ENCODE measurements around the gene RAMP3.

DNA sequence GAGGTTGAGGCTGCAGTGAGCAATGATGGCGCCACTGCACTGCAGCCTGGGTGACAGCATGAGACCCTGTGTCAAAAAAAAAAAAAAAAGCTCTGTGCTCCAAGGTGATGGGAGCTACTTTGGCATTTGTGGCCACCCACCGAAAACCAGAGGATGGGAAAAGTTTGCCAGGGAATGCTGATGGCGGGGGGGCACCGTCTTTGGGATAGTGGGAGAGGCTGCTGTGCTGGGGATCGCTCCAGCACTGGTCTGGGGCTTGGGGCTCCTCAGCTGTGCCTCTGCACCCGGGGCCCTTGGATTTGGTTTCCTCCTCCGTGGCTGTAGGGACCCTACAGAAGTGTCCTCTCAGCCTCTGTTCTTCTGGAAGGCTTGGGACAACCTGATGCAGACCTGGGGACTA lies 11.7 kb upstream of the RAMP3 start:
- TF ChIP-seq POLR2A (IDR thresholded peaks at IDR 0.05; ENCODE audit: low read length) = no peak
- no peak for TF ChIP-seq HDAC2 (IDR thresholded peaks at IDR 0.05)
- no peak for TF ChIP-seq CHD2 (IDR thresholded peaks at IDR 0.05; ENCODE audit: low read length, partially characterized antibody)
- TF ChIP-seq RFX5 (IDR thresholded peaks at IDR 0.05) = no peak
- no peak for TF ChIP-seq JUNB (IDR thresholded peaks at IDR 0.05)
- TF ChIP-seq, protein P1, sequence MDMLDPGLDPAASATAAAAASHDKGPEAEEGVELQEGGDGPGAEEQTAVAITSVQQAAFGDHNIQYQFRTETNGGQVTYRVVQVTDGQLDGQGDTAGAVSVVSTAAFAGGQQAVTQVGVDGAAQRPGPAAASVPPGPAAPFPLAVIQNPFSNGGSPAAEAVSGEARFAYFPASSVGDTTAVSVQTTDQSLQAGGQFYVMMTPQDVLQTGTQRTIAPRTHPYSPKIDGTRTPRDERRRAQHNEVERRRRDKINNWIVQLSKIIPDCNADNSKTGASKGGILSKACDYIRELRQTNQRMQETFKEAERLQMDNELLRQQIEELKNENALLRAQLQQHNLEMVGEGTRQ (IDR thresholded peaks at IDR 0.05) = no peak
- TF ChIP-seq MAFK (IDR thresholded peaks at IDR 0.05; ENCODE audit: partially characterized antibody) = no peak
- TF ChIP-seq, protein P2, sequence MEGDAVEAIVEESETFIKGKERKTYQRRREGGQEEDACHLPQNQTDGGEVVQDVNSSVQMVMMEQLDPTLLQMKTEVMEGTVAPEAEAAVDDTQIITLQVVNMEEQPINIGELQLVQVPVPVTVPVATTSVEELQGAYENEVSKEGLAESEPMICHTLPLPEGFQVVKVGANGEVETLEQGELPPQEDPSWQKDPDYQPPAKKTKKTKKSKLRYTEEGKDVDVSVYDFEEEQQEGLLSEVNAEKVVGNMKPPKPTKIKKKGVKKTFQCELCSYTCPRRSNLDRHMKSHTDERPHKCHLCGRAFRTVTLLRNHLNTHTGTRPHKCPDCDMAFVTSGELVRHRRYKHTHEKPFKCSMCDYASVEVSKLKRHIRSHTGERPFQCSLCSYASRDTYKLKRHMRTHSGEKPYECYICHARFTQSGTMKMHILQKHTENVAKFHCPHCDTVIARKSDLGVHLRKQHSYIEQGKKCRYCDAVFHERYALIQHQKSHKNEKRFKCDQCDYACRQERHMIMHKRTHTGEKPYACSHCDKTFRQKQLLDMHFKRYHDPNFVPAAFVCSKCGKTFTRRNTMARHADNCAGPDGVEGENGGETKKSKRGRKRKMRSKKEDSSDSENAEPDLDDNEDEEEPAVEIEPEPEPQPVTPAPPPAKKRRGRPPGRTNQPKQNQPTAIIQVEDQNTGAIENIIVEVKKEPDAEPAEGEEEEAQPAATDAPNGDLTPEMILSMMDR (IDR thresholded peaks at IDR 0.05) = no peak
- TF ChIP-seq, protein P3, sequence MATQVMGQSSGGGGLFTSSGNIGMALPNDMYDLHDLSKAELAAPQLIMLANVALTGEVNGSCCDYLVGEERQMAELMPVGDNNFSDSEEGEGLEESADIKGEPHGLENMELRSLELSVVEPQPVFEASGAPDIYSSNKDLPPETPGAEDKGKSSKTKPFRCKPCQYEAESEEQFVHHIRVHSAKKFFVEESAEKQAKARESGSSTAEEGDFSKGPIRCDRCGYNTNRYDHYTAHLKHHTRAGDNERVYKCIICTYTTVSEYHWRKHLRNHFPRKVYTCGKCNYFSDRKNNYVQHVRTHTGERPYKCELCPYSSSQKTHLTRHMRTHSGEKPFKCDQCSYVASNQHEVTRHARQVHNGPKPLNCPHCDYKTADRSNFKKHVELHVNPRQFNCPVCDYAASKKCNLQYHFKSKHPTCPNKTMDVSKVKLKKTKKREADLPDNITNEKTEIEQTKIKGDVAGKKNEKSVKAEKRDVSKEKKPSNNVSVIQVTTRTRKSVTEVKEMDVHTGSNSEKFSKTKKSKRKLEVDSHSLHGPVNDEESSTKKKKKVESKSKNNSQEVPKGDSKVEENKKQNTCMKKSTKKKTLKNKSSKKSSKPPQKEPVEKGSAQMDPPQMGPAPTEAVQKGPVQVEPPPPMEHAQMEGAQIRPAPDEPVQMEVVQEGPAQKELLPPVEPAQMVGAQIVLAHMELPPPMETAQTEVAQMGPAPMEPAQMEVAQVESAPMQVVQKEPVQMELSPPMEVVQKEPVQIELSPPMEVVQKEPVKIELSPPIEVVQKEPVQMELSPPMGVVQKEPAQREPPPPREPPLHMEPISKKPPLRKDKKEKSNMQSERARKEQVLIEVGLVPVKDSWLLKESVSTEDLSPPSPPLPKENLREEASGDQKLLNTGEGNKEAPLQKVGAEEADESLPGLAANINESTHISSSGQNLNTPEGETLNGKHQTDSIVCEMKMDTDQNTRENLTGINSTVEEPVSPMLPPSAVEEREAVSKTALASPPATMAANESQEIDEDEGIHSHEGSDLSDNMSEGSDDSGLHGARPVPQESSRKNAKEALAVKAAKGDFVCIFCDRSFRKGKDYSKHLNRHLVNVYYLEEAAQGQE (IDR thresholded peaks at IDR 0.05) = no peak
- no peak for TF ChIP-seq RCOR1 (IDR thresholded peaks at IDR 0.05; ENCODE audit: low read depth, low read length)

All from A549 (cell line).